Measurements from ENCODE around the gene SLC22A6.

SLC22A6 gene

GRCh38 chr11:62994775-62995174 is 10.0 kb upstream of the SLC22A6 start:
- DNase-seq (ENCODE audit: low spot score): no peak
- POLR2A ChIA-PET (ENCODE audit: low non-redundant PET): no interaction called here
- H3K27ac ChIP-seq: no peak overlapping the region
- TF ChIP-seq CTCF (conservative IDR thresholded peaks at IDR 0.05; ENCODE audit: low read depth): no peak
- CTCF ChIA-PET: no interaction called here

GRCh38 chr11:62988276-62988675 is 3.5 kb upstream of the SLC22A6 start:
- no peak for DNase-seq (ENCODE audit: low spot score)
- TF ChIP-seq CTCF (conservative IDR thresholded peaks at IDR 0.05; ENCODE audit: low read depth): no peak
- ChIA-PET CTCF (interaction anchor here (0.9 kb wide), 1 partner anchor 14 kb away, joined by 3 read pairs; no protein-coding TSS in a partner anchor), POLR2A (ENCODE audit: low non-redundant PET) (no interaction called here)
- no peak overlapping the region for H3K27ac ChIP-seq

- H3K27ac ChIP-seq: no peak overlapping the region
- DNase-seq (ENCODE audit: low spot score): no peak
- ChIA-PET CTCF (interaction anchor here (0.6 kb wide), 1 partner anchor 32 kb away, joined by 3 read pairs; no protein-coding TSS in a partner anchor), POLR2A (ENCODE audit: low non-redundant PET) (no interaction called here)
- no peak for TF ChIP-seq CTCF (conservative IDR thresholded peaks at IDR 0.05; ENCODE audit: low read depth)
Measured at GRCh38 chr11:62985041-62985750, 429 bp upstream of the SLC22A6 start.

DNA sequence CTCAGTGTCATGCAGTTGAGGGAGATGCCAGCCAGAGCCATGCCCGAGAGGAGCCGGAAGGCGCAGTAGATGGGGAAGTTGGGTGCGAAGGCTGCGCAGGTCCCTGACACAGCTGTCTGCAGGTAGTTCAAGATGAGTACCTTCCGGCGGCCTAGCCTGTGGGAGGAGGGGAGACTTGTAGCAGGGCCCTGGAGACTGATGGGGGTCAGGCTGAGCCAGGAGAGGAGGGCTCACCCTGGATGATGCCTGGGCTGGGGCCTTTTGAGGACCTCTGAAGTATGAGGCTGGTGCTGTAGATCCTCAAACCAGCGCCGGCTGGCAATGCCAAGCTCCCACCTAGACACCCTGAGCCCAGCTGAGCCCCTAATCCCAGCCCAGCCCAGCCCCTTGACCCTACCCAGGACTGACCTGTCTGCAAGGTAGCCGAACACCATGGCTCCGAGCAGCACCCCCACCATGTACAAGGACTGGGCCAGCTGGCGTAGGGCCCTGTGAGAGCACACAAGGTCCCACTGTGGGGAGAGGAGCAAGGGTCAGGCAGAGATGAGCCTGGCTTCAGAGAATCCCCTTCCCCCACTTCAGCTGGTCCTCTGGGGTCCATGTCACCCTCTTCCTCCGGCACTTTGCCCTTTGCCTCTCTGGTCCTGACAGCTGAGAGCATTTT is 1.1 kb downstream of the SLC22A6 start:
- ChIA-PET CTCF (interaction anchor here (0.7 kb wide), 1 partner anchor 23 kb away, joined by 3 read pairs; no protein-coding TSS in a partner anchor), POLR2A (ENCODE audit: low non-redundant PET) (no interaction called here)
- no peak for TF ChIP-seq CTCF (conservative IDR thresholded peaks at IDR 0.05; ENCODE audit: low read depth)
- DNase-seq (ENCODE audit: low spot score): no peak
- no peak overlapping the region for H3K27ac ChIP-seq

DNA sequence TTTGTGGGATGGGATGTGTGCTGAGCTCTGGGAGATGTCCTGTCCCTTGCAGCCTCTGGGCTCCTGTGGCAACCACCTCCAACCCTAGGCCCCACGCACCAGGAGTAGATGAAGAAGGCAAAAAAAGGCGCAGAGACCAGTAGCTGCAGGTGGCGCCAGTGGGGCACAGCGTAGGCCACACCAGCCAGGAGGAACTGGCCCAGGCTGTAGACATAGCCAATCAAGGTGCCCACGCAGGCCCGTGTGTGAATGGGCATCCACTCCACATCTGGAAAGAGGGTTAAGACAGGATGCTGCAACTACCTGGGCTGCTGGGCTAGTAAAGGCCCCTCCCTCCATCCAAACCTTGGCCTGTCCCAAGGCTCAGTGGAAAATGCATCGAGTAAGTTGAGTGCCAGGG is 3.0 kb downstream of the SLC22A6 start:
- ChIA-PET CTCF (interaction anchor here (0.6 kb wide), 1 partner anchor 391 kb away, joined by 4 read pairs; no protein-coding TSS in a partner anchor), POLR2A (ENCODE audit: low non-redundant PET) (no interaction called here)
- DNase-seq (ENCODE audit: low spot score): no peak
- TF ChIP-seq CTCF (conservative IDR thresholded peaks at IDR 0.05; ENCODE audit: low read depth): no peak
- H3K27ac ChIP-seq: no peak overlapping the region

- H3K27ac ChIP-seq: no peak overlapping the region
- CTCF ChIA-PET: no interaction called here
- TF ChIP-seq CTCF (conservative IDR thresholded peaks at IDR 0.05; ENCODE audit: low read depth): no peak
- DNase-seq (ENCODE audit: low spot score): no peak
- POLR2A ChIA-PET (ENCODE audit: low non-redundant PET): no interaction called here
Measured at GRCh38 chr11:62980133-62980760, 4.5 kb downstream of the SLC22A6 start.
